OCI-LY3 (cell line): ENCODE data around the gene ACAP2.

Source experiments
- H2AFZ ChIP-seq: fragments of 200-600, 300-600 bp; shearing (Covaris generic); 2 replicates; pipeline ENCODE4 v1.6.0; 2014; ENCODE audit warnings: antibody characterized with exemption, low read depth, low read length
- H3K27ac ChIP-seq: fragments of 200-600, 300-600 bp; sonication (generic); 2 replicates; pipeline ENCODE4 v1.5.1; 2014; ENCODE audit warnings: mild to moderate bottlenecking, low read length, moderate library complexity, mixed read lengths
- H3K27me3 ChIP-seq: fragments of 200-600, 300-600 bp; sonication (generic); 2 replicates; pipeline ENCODE4 v1.6.1; 2014; ENCODE audit warnings: low read depth, low read length, mixed read lengths
- H3K36me3 ChIP-seq: fragments of 200-600, 300-600 bp; sonication (generic); replicated peaks from 2 replicates; pipeline ENCODE3; 2014; ENCODE audit warnings: low read depth, low read length, mixed read lengths
- H3K4me1 ChIP-seq: fragments of 300-600, 200-600 bp; sonication (generic); 2 replicates; pipeline ENCODE4 v1.6.1; 2014; ENCODE audit warnings: low read length, mixed read lengths
- H3K4me2 ChIP-seq: fragments of 200-600, 300-600 bp; sonication (generic); 2 replicates; pipeline ENCODE4 v1.6.1; 2014; ENCODE audit warnings: low read length, mixed read lengths
- H3K4me3 ChIP-seq: fragments of 300-600, 200-600 bp; sonication (generic); 2 replicates; pipeline ENCODE4 v1.5.1; 2014; ENCODE audit warnings: antibody characterized with exemption, mild to moderate bottlenecking, low read length, moderate library complexity
- H3K79me2 ChIP-seq: fragments of 300-600, 200-600 bp; shearing (Covaris generic); 2 replicates; pipeline ENCODE4 v1.6.1; 2014; ENCODE audit warnings: mild to moderate bottlenecking, low read length, mixed read lengths
- H3K9ac ChIP-seq: fragments of 300-600, 200-600 bp; shearing (Covaris generic); 2 replicates; pipeline ENCODE4 v1.6.0; 2014; ENCODE audit warnings: mild to moderate bottlenecking, low read length, moderate library complexity
- H3K9me3 ChIP-seq: fragments of 200-600, 300-600 bp; shearing (Covaris generic); 2 replicates; pipeline ENCODE4 v1.6.1; 2014; ENCODE audit warnings: low read length, mixed read lengths; ENCODE audit not compliant: insufficient read depth
- H4K20me1 ChIP-seq: fragments of 200-600, 300-600 bp; sonication (generic); 2 replicates; pipeline ENCODE4 v1.6.1; 2016; ENCODE audit warnings: low read length, mixed read lengths; ENCODE audit not compliant: insufficient read depth
- CTCF ChIP-seq: fragments of 200-600, 300-600 bp; sonication (generic); IDR thresholded peaks from 2 replicates; pipeline ENCODE4 v1.5.1; 2014; ENCODE audit warnings: antibody characterized with exemption, low read length, low read depth
- EZH2phosphoT487 ChIP-seq: fragments of 200-600 bp; shearing (Covaris generic); IDR thresholded peaks from 2 replicates; pipeline ENCODE4 v1.6.1; 2018; ENCODE audit warnings: antibody characterized with exemption, mixed run types, low read depth

ACAP2 gene

GRCh38 chr3:195253923-195254432, 188.8 kb downstream of the ACAP2 start:
- TF ChIP-seq CTCF (no peak), EZH2phosphoT487 (no peak)
- Histone ChIP-seq H3K79me2 (peaks cover 25% of the 10 kb centered on the region), H4K20me1 (no peaks in the 10 kb centered on the region), H3K9me3 (no peaks in the 10 kb centered on the region), H3K27ac (no peak overlapping the region), H3K9ac (no peak overlapping the region), H3K27me3 (no peaks in the 10 kb centered on the region), H2AFZ (no peak overlapping the region), H3K4me1 (peaks cover 43% of the 10 kb centered on the region), H3K36me3 (no peaks in the 10 kb centered on the region), H3K4me2 (no peak overlapping the region), H3K4me3 (no peak overlapping the region)

GRCh38 chr3:195251336-195252065, 191.3 kb downstream of the ACAP2 start:
- H3K9ac ChIP-seq = no peak overlapping the region; the same call in 1 of the 2 replicates
- H3K27ac ChIP-seq = no peak overlapping the region
- H4K20me1 ChIP-seq = no peaks in the 10 kb centered on the region
- H3K36me3 ChIP-seq = no peaks in the 10 kb centered on the region
- peak overlapping the region; percentile 81 for H3K4me2 ChIP-seq
- no peak for TF ChIP-seq EZH2phosphoT487
- TF ChIP-seq CTCF = no peak
- H3K79me2 ChIP-seq = peaks cover 19% of the 10 kb centered on the region
- H3K27me3 ChIP-seq = no peaks in the 10 kb centered on the region
- H3K9me3 ChIP-seq = no peaks in the 10 kb centered on the region
- peaks cover 35% of the 10 kb centered on the region for H3K4me1 ChIP-seq
- no peak overlapping the region; the same call in 1 of the 2 replicates for H3K4me3 ChIP-seq
- no peak overlapping the region for H2AFZ ChIP-seq

GRCh38 chr3:195250473-195251251, 192.2 kb downstream of the ACAP2 start:
- Histone ChIP-seq H3K79me2 (peaks cover 19% of the 10 kb centered on the region), H4K20me1 (no peaks in the 10 kb centered on the region), H3K9ac (peak overlapping the region; percentile 43; the same call in 1 of the 2 replicates)

More at GRCh38 chr3:195250473-195251251, 192.2 kb downstream of the ACAP2 start:
- no peaks in the 10 kb centered on the region for H3K9me3 ChIP-seq
- H3K27me3 ChIP-seq = no peaks in the 10 kb centered on the region
- peak overlapping the region; percentile 81 for H3K4me2 ChIP-seq
- peak; percentile 44 for TF ChIP-seq CTCF
- TF ChIP-seq EZH2phosphoT487 = no peak
- H3K4me1 ChIP-seq = peaks cover 35% of the 10 kb centered on the region
- H3K4me3 ChIP-seq = peak overlapping the region; percentile 54
- H2AFZ ChIP-seq = peak overlapping the region; percentile 39; the same call in 1 of the 2 replicates
- H3K27ac ChIP-seq = 0 out of 2 replicates have a peak overlapping the region, but pooled peaks have one; percentile 20
- H3K36me3 ChIP-seq = no peaks in the 10 kb centered on the region
